Body of pancreas (tissue), 4 donors: Measurements from ENCODE around the gene CCDC68.

ENCODE experiments used
- POLR2A ChIP-seq, 3 donors: fragments of 450-650 bp; IDR thresholded peaks; one replicate each; pipeline ENCODE4 v1.6.1; 2016; ENCODE audit warnings: antibody characterized with exemption in 3 of 3, mild to moderate bottlenecking in 2 of 3
- TF ChIP-seq, protein P1 (sequence below), 7 experiments: fragments of 450-650 bp in 4 of 7; fragments of 200-600 bp in 3 of 7; sonication (generic) in 3 of 7; IDR thresholded peaks; one replicate each; pipeline ENCODE4 v1.5.1; 2016 to 2019; ENCODE audit warnings: antibody characterized with exemption in 7 of 7

DNA sequence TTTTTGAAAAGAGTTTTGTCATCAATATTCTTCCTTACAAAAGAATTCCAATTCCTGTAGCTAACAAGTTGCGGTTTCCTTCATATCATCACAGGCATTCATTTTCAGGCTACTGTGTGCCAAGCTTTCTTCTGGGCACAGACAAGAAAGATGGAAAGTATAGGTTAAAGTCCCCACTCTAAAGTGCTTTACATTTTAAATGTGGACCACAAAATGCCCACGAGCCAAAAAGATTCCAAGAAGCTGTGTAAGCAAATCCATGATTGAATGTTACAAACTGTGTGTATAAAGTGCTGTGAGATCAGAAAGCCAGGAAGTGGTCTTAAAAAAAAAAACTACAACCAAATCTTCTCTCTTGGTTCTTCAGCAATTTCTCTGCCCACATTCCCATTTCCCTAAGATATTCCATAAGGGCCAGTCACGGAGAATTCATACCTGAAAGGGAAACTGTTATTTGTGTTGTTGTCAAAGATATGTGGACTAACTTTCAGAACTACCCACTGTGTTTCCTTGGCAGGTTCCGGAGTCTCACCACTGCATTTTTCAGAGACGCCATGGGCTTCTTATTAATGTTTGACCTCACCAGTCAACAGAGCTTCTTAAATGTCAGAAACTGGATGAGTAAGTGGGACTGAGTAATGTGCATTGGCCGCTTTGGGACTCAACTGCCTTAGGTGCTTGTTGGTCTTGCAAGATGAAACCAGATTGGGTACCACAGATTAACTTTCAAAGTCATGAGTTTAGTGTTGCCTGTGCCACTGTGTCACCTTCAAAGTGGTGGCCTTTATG lies 75.3 kb downstream of the CCDC68 start:
- TF ChIP-seq POLR2A (IDR thresholded peaks at IDR 0.05) = no peak
- TF ChIP-seq, protein P1, sequence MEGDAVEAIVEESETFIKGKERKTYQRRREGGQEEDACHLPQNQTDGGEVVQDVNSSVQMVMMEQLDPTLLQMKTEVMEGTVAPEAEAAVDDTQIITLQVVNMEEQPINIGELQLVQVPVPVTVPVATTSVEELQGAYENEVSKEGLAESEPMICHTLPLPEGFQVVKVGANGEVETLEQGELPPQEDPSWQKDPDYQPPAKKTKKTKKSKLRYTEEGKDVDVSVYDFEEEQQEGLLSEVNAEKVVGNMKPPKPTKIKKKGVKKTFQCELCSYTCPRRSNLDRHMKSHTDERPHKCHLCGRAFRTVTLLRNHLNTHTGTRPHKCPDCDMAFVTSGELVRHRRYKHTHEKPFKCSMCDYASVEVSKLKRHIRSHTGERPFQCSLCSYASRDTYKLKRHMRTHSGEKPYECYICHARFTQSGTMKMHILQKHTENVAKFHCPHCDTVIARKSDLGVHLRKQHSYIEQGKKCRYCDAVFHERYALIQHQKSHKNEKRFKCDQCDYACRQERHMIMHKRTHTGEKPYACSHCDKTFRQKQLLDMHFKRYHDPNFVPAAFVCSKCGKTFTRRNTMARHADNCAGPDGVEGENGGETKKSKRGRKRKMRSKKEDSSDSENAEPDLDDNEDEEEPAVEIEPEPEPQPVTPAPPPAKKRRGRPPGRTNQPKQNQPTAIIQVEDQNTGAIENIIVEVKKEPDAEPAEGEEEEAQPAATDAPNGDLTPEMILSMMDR (IDR thresholded peaks at IDR 0.05) = no peak
